SIG-M5 (cell line): ENCODE measurements around the gene EARS2.
A peak's percentile ranks its signal among the peaks of the same experiment; 100 is the strongest.
"Not testable (repeated sequence)": the region's sequence is repeated elsewhere in the genome, so short reads cannot be mapped to it uniquely, and the experiment has no call there.

Experiments
- DNase-seq: peaks from one replicate; lab custom pipeline; 2025; lab: John Stamatoyannopoulos, UW

The EARS2 gene

GRCh38 chr16:23556881-23557778 is at the start of gene EARS2, which contains the start of gene UBFD1:
EARS2 (minus strand) TSS chr16:23557350; CDS start chr16:23557343, 7 bp downstream.
UBFD1 (plus strand) TSS chr16:23557727; CDS start chr16:23557743, 16 bp downstream.
- peak; percentile 96 for DNase-seq

DNA sequence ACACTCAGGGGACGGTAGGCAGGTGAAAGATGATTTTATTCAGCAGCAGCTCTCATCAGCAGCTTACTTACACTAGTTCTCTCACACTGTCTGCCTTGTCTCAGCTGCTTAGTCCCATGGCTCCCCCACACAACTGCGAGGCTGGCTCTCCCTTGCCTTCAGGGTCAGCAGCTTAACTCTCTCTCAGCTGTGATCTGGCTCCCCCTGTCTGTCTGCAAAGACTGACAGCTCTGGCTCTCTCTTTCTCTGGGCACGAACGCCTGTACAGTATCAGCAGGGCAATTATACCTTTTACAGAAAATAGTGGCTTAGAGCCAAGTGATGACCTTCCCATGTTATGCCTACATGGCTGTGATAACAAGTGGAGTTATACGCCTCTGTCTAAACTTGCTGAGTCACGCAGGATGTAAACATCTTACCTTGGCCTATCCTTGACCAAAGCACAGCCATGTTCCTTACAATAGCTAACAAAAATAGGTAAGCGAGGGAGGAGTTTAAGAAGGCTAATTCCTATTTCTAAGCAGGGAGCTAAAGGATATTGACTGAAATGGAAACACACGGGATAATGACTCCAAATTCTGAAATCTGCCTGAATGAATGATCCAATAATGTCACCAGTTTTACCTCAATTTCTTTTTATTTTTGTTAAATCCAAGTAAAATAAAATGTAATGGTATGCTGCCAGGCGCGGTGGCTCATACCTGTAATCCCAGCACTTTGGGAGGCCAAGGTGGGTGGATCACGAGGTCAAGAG is 40.0 kb upstream of the EARS2 start:
- DNase-seq: no peak

DNA sequence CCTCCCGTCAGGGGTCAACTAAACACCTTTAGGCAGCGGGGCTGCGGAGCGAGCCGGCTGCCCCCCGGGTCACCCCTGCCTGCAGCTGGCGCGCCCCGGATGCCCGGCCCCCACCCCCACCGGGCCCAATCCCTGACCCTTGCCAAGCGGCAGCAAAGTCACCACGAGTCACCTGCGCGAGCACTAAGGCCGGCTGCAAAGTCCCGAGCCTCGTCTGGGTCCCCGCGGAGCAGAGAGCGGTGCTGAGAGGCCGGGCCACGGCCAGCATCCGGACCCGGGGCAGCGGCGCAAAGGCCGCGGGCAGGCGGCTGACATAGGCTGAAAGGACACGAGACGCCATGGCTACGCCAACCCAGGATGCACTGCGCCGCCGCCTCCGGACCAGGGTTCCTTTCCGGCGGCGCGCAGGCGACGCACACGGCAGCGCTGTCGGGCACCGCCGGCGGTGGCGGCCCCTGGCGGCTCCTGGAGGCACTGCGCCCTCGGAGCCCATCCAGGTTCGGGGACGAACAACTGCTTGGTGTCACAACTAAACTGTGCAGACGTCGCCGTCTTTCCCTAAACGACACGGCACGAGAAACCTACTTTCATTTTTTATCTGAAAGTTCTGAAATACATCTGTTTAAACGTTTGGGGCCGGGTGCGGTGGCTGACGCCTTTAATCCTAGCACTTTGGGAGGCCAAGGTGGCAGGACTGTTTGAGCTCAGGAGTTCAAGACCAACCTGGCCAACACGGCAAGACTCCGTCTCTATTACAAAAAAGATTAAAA is 39.0 kb upstream of the EARS2 start, which contains the start of gene NDUFAB1:
TSS of gene NDUFAB1 (minus strand) at position 366 of the 770 bp plus-strand sequence. CDS start at position 340, 26 bp downstream.
- no peak for DNase-seq

- no peak for DNase-seq
These were observed 38.2 kb upstream of the EARS2 start for GRCh38 chr16:23595246-23595950.

- no peak for DNase-seq
These were observed 37.0 kb upstream of the EARS2 start for GRCh38 chr16:23594186-23594585.

GRCh38 chr16:23590181-23590580 is 33.0 kb upstream of the EARS2 start:
- DNase-seq: no peak

GRCh38 chr16:23587726-23588125 is 30.6 kb upstream of the EARS2 start:
- DNase-seq: no peak

GRCh38 chr16:23584186-23585076 is 27.3 kb upstream of the EARS2 start:
- DNase-seq: no peak

- DNase-seq: not testable (repeated sequence)
These were observed 26.1 kb upstream of the EARS2 start for GRCh38 chr16:23583271-23583670.

- no peak for DNase-seq
These were observed 24.6 kb upstream of the EARS2 start for GRCh38 chr16:23581764-23582163.

GRCh38 chr16:23580391-23580790 is 23.2 kb upstream of the EARS2 start:
- no peak for DNase-seq

- DNase-seq: no peak
These were observed 22.2 kb upstream of the EARS2 start for GRCh38 chr16:23579371-23579770.

DNA sequence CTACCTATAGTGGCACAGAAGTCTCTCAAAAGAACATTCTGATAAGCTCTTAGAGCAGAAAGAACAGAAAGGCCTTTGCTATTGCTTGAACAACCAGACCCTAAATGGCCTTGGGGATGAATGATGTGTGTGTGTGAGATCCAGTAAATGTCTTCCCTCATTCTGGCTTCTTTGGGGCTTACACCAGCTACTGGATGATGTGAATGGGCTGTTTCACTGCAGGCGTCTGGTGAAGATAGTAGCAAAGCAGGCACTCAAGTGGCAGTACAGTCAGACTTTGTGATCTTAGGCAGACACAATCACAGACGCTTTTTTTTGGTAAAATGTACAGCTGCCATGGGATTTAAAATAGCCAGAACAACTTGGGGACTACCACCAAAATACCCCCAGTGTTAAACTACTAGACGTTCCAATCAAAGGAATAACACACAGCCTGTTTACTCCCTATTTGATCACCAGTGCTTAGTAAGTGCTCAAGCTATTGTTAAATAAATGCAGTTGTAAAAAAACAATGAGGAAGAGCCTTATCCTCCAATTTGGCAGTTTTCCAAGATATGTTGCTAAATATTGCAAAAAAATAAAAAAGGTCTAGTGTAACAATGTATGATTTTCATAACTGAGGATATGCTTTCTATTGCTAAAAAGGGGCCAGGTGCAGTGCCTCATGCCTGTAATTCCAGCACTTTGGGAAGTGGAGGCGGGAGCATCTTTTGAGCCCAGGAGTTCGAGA is 21.1 kb upstream of the EARS2 start:
- no peak for DNase-seq

DNA sequence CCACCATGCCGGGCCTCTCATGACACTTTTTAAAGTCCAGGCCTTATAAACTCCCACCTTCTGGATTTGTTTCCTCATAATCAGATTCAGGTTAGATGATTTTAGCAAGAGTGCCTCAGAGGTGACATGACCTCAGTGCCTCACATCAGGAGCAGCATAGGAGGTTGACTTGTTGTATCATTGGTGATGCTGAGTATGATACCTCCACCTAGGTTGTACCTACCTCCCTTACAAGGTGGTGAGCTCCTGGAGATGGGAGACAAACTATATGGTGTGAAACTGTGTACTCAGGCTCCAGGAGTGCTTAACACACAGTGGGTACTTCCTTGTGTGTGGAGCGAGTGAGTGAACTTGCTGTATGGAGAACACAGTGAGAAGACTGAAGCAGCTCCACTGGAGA is 20.3 kb upstream of the EARS2 start:
- DNase-seq: no peak

GRCh38 chr16:23575834-23576233 is 18.7 kb upstream of the EARS2 start:
- no peak for DNase-seq

DNA sequence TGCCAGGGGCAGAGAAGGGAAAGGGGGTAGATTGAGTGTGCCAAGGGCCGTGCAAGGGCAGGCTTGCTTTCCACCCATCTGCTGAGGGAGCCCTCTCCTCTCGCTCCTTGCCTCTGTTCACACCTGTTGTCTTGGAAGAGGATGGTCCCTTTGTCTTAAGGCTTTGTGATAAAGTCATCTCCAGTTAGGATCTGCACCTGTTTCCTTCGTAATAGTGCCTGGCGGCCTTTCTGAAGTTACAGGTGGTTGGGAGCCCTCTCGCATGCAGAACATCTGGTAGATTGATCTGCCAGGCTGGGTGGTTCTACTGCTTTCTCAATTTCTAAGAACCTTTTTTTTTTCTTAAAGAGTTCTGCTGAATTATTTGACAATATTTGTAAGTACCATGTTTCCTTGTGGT is 16.7 kb upstream of the EARS2 start:
- no peak for DNase-seq

DNA sequence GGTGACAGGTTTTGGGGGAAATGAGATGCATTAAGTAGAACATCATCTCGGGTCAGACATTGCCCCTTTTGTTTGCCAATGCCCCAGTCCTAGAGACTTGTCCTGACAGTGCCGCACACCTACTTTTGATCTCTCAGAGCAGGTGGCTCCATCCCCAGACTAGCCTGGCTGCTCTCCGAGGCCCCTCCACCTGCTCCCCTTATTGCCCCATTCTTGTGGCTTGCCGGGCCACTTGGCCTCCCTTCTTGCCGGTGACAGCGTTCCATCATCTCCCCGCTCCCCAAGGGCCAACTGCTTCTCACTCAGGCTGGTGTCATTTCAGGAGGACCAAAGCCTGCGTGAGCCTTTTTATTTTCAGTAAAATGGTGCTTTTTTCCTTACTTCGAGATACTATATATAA is 15.2 kb upstream of the EARS2 start:
- DNase-seq: no peak

DNA sequence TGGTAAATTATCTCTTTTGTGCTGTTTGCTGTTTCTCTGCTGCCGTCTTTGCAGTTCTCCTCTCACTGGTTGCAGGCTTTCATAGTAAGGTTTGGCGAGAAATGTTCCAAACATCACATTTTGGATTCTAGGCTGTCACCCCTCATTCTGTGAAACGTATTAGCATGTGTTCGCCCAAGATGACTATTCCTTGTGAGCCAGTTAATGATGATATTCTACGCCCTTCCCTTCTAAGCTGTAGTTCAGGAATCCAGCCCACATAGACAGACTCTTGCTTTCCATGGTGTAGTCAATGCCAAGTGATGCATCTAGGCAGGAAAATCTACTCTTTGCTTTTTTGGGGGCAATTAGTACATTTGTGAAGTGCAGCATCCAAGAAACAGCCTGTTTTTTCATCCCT is 14.7 kb upstream of the EARS2 start:
- DNase-seq: no peak

- DNase-seq: peak; percentile 53
These were observed 14.0 kb upstream of the EARS2 start for GRCh38 chr16:23570992-23571632.
